ENCODE measurements around the gene ANKRD27.
"Not testable (repeated sequence)": the region's sequence is repeated elsewhere in the genome, so short reads cannot be mapped to it uniquely, and the experiment has no call there.

Gene ANKRD27

DNA sequence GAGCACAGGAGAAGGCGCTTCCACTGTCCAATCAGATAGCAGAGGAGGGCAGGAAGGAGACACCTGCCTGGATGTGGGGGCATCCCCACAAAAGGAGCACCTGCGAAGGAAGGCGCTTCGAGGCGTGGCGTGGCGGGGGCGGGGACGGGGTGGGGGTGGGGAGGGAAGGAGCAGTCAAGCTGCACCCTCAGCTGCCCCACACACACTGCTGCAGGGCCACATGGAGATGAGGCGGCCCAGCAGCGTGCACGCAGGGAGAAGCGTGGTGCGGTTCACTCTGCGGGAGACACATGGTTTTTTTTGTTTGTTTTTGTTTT, 21.4 kb downstream of the ANKRD27 start:
- no peak for FAIRE-seq
- DNase-seq (ENCODE audit: low spot score) = no peak

DNA sequence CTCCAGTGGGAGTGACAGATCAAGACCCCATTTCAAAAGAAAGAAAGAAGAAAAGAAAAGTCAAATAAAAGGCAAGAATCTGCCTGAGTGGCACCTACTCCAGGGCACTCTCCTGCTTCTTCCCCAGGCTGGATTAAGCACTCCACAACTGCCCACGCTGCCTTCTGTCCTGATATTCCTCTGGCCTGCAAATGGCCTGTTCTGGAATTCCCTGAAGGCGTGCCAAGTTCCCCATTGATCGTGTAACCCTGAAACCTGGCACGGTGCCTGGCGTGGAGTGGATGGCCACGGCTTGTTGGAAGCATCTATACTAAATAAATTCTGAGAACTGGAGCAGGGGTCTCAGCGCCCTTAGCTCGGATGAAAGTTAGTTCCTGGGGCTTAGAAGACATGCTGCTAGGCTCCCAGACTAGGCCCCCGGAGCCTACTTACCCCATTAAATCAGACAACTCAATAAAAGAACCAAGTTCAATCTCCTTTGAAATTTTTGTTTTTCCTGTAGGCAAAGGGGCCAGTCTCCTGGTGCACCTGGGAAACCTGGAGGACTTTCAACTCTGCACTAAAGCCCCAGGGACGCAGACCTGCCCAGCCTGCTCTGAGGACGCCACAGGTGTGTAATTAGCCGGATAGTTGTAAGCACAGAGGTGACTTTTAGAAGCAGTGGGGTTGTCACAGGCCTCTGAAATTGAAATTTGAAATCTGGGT, 21.9 kb downstream of the ANKRD27 start:
- FAIRE-seq = no peak
- no peak for DNase-seq (ENCODE audit: low spot score)

DNA sequence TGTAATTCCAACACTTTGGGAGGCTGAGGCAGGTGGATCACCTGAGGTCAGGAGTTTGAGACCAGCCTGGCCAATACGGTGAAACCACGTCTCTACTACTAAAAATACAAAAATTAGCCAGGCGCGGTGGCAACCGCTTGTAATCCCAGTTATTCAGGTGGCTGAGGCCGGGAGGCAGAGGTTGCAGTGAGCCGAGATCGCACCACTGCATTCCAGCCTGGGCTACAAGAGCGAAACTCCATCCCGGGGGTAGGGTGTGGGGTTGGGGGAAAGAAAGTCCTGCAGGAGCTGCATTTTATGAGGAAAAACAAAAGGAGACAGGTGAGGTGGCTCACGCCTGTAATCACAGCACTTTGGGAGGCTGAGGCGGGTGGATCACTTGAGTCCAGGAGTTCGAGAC, 22.6 kb downstream of the ANKRD27 start:
- not testable (repeated sequence) for FAIRE-seq; DNase-seq (ENCODE audit: low spot score)

DNA sequence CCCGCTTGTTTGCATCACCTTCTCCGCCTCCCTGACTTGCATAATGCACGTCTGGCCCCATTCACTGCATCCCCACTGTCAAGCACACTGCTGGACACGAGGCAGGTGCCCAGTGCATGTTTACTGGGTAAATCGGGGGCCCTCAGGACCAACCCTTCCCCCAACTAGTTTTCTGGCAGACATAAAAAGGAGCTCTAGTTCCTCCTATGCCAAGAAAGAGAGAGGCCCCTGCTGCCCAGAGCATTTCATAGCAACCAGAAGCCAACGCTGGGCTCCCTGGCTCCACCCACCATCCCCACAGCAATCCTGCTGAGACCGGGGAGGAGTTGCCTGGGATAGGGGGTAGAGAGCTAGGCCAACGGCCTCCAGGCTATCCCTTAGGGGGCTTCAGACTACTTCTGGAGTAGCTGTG, 23.2 kb downstream of the ANKRD27 start:
- FAIRE-seq (no peak), DNase-seq (ENCODE audit: low spot score) (no peak)

DNA sequence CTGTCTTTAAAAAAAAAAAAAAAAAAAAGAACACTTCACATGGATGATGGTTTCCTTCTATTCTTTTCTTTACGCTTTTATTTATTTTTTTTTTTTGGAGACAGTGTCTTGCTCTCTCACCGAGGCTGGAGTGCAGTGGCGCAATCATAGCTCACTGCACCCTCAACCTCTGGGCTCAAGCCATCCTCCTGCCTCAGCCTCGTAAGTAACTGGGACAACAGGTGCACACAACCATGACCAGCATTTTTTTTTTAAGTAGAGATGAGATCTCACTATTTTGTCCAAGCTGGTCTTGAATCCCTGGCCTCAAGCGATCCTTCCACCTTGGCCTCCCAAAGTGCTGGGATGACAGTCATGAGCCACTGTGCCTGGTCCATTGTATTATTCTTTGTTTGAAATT, 24.3 kb downstream of the ANKRD27 start:
- DNase-seq (ENCODE audit: low spot score) (no peak), FAIRE-seq (no peak)

DNA sequence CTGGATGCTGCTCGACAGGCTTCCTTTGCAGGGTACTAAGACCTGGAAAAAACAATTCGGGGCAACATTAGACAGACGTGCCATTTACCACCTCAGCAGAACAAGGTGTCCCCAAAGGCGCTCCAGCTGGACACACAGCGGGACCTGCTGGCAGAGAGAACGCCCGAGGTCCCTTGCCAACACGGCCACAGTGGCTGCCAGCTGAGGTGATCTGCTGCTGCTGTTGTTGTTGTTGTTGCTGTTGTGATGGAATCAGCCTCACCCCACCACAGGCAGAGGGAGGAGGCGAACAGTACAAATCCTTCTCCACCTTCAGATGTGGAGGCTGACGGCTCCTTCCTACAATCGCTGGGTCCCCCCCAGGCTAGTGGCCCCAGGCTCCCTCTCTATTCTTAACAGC, 25.2 kb downstream of the ANKRD27 start:
- FAIRE-seq = no peak
- no peak for DNase-seq (ENCODE audit: low spot score)

DNA sequence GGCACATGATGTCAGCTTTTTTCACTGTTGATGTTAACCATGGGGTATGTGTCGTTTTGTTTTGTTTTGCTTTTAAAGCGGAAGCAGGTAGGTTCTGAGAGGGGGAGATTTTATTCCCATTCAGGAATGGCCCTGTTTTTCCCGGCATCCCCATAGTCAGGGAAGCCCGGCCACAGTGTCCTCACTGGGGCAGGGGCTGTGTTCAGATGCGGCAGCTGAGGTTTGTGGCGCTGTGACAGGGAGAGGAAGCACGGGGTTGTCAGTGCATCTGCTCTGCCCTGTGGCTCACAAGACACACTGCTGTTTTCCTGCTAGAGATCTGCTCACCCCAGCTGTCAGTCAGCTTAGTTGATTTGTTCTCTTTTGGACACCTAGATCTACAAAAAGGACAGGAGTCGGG, 27.6 kb downstream of the ANKRD27 start:
- DNase-seq (ENCODE audit: low spot score) = no peak
- FAIRE-seq = no peak

DNA sequence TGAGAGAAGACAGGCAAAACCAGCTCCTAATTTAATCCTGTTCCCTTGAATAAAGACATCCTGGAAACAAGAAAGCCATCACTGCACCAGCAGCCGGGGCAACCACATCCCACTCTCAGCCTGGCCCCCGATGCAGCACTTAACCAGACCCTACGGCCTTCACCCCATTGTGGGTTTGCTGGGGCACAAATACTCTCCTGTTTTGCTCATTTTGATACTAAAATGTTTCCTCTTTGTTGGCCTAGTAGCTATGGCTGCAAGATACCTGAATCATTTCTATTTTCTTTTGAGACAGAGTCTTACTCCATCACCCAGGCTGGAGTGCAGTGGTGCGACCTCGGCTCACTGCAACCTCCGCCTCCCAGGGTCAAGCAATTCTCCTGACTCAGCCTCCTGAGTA, 28.4 kb downstream of the ANKRD27 start:
- no peak for DNase-seq (ENCODE audit: low spot score)
- no peak for FAIRE-seq

DNA sequence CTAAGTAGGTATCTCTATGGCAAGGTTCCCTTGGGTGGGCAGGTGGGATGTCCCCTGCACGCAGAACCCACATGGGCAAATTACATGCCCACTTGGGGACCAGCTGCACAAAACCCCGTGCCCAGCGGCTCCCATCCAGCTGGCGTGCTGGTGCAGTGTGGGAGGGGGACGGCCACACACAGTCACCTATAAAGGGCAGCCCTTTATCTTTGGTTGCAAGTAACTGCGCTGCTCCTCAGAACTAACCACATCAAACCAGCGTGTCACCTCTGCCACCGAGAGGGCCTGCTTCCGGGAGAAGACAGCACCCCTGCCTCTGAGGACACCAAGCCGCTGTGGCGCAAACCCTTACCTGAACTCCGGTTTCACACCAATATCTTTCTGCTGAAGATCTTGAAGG, 32.2 kb downstream of the ANKRD27 start:
- FAIRE-seq = no peak

DNA sequence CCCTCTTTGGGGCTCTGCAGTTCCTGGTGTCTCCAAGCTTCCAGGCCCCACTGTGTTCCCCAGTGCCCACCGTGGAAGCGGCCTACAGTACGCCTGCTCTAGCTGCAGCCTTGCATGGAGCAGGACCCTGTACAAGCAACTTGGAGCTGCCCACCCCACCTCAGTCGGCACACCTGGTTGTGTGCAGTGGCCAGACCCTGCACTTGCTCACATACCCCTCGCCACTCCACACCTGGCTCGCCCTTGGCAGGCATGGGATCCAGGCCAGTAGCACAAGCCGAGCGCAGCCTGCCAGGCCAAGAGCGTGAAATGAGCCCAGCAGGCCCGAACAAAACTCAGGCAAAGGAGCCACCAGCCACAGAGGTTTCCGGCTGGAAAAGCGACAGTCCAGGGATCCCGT, 36.4 kb downstream of the ANKRD27 start:
- FAIRE-seq = no peak
- no peak for DNase-seq (ENCODE audit: low spot score)

More for the DNA sequence above, 32.2 kb downstream of the ANKRD27 start:
- DNase-seq (ENCODE audit: low spot score) = no peak

DNA sequence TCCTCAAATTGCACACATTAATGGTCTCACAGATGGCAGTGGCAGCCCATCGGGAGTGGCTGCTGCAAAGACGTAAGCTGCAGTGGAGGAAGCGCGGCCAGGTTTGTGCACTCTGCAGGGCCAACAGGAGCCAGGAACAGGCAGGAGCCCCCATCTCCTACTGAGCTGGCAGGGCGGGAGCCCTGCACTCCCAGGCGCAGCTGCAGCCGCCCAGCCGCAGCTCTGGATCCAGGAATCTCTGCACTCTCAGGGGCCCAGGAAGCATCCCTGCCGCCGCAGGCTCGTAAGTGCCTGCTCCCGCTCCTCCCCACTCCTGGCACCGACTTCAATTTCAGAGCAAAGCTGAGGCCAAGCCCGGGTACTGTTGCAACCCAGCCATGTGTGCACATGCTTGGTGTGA, 37.5 kb downstream of the ANKRD27 start:
- DNase-seq (ENCODE audit: low spot score) = no peak
- no peak for FAIRE-seq

DNA sequence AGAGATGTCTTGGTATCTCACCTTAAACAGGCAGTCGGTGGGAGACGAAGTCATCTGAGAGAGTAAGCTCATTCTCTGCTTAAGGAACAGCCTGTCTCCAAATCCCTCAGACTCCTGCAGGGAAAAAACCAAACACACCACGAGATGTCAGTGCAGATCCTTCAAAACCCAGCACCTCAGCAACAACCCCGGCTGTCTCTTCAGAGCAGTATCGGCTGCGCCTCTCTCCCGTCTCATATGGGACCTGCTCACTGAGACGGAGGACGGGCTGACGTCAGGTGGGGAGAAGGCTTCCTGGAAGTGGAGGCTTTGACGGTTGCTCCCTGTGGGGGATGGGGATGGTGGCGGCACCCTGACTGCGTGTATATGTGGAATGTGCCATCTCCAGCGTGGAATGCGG, 43.6 kb downstream of the ANKRD27 start:
- no peak for FAIRE-seq
- no peak for DNase-seq (ENCODE audit: low spot score)

DNA sequence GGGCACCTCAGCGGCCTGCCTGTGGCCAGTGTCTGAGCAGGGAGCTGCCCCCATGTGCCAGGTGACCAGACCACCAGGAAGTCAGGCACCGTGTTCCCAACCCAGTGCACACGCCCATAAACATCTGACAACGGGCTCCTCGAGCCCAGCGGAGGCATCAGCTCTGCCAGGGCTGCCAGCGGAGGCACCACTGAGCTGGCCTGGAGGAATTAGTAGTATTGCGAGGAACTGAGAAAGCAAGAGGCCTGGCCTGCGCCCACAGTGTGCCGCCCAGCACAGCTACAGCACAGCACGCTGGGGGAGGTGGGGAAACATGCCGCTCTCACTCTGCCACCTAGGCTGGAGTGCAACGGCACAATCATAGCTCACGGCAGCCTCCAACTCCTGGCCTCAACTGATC, 44.6 kb downstream of the ANKRD27 start:
- DNase-seq (ENCODE audit: low spot score) (no peak), FAIRE-seq (no peak)

DNA sequence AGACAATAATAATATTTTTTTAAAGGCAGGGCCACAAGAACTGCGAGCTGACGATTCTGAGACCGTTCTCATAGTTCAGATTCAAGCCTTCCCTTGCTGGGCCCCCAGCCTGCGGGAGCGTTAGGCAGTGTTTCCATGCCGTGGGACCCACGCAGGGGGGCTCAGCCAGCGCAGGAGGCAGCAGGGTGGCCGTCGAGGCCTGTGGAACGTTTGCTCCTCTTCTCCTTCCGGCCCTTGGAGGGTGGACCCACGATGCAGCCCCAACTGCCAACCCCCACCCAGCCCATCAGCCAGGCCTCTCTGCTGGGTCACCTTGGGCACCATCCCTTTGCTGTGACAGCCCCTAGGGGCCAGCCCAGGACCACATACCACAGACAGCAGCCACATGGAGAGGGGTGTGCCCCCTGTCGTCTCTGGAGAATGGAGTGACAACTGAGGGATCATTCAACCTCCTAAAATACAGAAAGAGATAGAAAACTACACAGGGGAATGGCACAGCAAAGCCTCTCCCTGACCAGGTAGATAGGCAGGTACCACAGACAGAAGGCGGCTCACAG, 47.2 kb downstream of the ANKRD27 start:
- no peak for DNase-seq (ENCODE audit: low spot score)
- no peak for FAIRE-seq

DNA sequence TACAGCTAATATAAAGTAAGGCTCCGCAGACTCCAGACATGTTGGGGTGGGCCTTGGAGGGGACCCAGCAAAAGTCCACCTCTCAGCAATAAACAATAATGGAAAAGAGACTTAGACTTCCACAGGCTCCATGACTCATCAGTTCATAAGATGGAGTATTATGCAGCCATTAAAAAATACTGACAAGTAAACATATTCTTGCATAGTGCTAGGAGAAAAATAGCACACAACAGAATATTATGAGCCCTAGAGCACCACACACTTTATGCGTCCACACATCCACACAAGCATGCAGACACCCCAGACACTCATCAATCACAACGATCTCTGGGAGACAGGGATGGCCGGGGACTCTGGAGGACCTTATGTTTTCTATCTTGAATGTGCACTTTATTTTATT, 48.0 kb downstream of the ANKRD27 start:
- no peak for DNase-seq (ENCODE audit: low spot score)
- no peak for FAIRE-seq

DNA sequence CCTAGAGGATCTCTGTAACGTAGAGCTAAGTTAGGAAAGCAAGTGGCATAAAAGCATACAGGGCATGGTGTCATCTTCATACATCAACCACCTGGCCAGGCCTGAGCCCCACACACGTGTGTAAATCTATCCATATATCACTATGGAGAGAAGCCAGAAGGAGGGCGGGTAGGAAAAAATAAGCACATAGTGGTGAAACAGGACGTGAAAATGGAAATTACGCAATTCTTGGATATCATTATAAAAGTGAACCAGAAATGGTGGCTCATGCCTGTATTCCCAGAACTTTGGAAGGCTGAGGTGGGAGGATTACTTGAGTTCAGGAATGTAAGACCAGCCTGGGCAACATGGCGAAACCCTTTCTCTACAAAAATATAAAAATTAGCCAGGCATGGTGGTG, 50.6 kb downstream of the ANKRD27 start:
- FAIRE-seq (no peak), DNase-seq (ENCODE audit: low spot score) (no peak)

DNA sequence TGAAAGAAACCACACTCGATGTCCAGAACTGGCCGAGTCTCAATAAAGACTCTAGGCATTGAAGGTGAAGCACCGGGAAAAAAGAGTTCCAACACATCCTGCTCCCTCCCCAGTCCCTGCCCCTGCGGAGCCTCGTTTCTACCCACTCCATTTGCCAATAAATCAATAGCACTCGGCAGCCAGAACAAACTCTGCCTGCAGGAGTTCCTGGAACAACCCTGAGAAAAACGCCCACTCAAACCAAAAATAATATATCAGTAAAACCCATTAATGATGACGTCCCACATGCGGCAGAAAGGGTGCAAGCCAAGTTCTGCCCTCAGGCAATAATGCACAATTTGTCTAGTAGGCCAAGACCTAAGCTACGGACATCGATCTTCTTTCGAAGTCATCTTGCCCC, 53.0 kb downstream of the ANKRD27 start:
- FAIRE-seq = no peak

DNA sequence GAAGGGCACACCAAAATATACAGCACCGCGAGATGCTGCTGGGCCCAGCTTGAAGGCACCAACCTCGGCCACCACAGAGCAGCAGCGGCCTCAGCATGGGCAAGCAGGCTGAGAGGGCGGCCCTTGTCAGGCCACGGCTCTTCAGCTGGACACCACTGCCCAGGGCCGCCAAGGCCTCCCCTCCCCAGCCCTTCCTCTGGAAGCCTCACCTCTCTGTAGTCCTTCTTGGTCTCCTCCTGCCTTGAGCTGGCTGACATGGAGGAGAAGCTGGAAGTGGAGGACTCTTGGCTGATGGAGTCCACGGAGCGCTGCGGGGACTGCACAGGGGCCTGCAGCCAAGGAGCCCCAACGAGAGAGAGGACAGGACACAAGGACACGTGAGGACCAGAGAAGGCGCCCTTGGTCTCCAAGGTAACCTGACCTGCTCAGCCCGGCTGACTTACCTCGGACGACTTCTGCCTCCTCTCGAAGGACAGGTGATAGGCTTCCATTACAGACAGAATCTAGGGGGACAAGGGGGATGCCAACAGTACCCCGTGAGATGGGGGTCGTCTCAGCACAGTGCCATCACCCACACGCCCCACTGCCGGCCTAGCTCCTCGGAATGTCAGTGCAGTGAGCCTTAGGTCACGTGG, 55.8 kb downstream of the ANKRD27 start:
- DNase-seq (ENCODE audit: low spot score) (no peak), FAIRE-seq (no peak)

More for the DNA sequence above, 53.0 kb downstream of the ANKRD27 start:
- no peak for DNase-seq (ENCODE audit: low spot score)

DNA sequence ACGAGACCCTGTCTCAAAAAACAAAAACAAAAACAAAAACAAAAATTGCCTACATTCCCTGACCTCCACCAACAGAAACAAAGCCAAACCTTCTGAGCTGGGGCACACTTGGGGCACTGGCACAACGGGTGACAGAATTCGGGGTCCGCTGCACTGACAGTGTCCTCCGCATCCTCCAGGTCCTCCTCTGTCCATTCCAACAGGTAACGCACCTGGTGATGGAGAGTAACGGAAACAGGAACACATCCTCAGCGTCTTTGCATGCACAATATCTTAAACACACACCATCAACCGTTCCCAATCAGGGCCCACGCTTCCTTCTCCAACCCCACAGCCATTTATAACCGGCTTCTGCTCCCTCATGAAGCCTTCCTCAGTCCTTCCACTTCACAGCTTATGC, 59.4 kb downstream of the ANKRD27 start:
- no peak for DNase-seq (ENCODE audit: low spot score)
- FAIRE-seq = no peak

DNA sequence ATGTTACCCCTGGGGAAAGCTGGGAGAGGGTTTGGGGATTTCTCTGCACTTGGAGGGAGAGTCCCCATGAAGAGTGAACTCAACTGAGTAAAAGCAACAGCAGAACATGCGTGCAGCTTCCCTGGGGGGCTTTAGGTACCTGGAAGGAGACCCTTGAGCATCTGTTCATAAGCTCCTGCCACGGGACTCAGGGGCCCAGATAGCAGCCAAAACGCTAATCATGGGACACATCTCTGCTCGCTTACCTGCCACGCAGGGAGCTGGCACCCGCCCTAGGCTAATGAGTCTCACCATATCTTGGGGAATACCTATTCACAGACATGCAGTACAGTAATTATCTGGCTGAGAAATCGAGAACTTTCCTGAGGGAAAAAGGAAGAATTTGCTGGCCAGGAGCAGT, 60.1 kb downstream of the ANKRD27 start:
- DNase-seq (ENCODE audit: low spot score) (no peak), FAIRE-seq (no peak)

DNA sequence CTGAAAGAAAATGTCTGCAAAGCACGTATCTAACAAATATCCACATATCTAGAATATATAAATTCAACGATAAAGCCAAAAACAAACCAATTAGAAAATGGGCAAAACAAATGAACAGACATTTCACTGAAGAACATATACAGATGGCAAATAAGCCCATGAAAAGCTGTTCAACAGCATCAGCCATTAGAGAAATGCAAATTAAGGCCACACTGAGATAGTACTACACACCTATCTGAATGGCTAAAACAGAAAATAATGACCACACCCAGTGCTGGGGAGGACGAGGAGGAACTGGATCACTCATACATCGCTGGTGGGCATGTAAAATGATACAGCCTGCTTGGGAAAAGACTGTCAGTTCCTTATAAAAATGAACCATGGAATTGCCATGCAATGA, 62.0 kb downstream of the ANKRD27 start:
- DNase-seq (ENCODE audit: low spot score) (no peak), FAIRE-seq (no peak)

DNA sequence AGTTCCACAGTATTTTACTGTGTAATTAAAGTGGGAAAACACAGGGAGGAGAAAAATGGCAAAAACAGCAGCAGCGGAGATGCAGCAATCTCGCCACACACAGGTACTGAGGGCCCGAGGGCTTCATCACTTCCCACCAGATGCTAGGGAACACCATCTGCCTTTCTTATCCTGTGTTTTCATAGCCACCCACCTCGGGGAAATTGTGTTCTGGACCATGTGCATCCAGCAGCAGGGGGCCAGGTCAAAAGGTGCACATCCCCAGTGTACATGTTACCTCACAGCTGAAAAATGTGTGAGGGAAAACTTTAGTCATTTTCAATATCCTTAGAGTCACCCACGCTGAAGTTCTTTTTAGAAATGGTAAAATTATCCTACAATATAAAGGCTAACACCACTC, 63.8 kb downstream of the ANKRD27 start:
- no peak for DNase-seq (ENCODE audit: low spot score)
- no peak for FAIRE-seq

DNA sequence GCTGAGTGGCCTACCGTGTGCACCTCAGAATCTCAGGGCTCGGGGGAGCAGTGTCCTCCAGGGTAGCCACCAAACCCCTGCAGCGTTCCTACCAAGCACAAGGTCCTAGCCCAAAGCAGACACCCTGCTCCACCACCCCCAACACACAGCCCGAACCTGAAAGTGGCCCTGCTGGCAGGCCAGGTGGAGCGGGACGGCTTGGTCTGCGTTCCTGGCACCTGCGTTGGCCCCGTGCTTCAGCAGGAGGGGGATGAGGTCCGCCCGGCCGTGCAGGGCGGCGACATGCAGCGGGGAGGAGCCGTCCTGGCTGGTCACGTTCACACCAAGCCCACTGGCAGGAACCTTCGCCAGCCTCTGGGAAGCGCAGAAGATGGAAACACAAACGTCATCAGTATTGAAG, 67.5 kb downstream of the ANKRD27 start:
- DNase-seq (ENCODE audit: low spot score) (no peak), FAIRE-seq (no peak)

Data from urothelium cell line (cell line).